HK-2 (cell line): ENCODE measurements around the gene HMGB2.
A peak's percentile ranks its signal among the peaks of the same experiment; 100 is the strongest.

Source experiments
- DNase-seq: peaks from one replicate; pipeline ENCODE4 v3.0.0-alpha.2; 2018; ENCODE audit not compliant: unreplicated experiment

Gene HMGB2

GRCh38 chr4:173334085-173334890, at the start of gene HMGB2:
Gene HMGB2 (minus strand): TSS chr4:173334358. CDS start chr4:173333649, 709 bp downstream.
- peak; percentile 100 for DNase-seq

DNA sequence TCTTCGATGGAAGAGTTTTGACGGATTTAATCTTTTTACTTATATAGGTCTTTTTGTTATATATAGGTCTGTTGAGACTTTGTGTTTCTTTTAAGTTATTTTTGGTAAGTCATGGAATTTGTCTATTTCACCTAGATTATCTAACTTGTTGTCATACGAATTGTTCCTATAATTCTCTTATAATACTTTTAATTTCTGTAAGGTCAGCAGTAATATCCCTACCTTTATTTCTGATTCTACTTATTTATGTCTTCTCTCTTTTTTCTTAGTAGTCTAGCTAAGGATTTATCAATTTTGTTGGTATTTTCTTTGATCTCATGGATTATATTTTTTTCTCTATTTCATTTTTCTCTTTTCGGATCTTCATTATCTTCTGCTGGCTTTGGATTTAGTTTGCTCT, 48.2 kb upstream of the HMGB2 start:
- no peak for DNase-seq

GRCh38 chr4:173381610-173382009, 47.5 kb upstream of the HMGB2 start:
- DNase-seq = no peak

GRCh38 chr4:173380987-173381386, 46.8 kb upstream of the HMGB2 start:
- no peak for DNase-seq

DNA sequence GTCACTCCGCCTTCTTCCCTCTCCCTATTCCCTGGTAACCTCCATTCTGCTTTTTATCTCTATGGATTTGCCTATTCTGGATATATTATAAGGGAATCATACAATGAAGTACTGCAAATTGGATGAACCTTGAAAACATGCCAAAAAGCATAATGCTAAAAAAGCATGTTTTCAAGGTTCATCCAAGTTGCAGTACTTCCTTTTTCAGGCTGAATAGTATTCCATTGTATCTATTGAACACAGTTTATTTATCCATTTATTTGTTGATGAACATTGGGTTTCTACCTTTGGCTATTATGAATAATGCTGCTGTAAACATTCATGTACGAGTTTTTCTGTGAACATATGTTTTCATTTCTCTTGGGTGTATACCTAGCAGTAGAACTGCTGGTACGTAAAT, 45.8 kb upstream of the HMGB2 start:
- no peak for DNase-seq

DNA sequence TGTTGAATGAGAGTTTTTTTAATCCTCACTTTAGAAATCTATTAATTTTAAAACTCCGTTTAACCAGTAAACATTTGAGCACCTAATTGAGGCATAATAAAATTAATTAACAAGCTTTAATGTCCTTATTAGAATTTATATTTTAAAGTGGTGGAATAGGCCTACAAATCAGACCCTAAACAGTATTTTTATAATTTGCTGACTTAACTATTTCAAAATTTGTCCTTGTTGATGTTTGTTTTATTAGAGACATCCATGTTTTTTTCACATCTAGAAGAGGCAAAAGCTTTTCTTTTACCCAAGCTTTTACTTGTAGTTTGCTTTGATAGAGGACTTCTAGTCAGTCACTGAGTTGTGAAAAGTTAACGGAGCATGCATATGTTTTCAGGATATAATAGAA, 40.4 kb upstream of the HMGB2 start:
- DNase-seq = no peak

DNA sequence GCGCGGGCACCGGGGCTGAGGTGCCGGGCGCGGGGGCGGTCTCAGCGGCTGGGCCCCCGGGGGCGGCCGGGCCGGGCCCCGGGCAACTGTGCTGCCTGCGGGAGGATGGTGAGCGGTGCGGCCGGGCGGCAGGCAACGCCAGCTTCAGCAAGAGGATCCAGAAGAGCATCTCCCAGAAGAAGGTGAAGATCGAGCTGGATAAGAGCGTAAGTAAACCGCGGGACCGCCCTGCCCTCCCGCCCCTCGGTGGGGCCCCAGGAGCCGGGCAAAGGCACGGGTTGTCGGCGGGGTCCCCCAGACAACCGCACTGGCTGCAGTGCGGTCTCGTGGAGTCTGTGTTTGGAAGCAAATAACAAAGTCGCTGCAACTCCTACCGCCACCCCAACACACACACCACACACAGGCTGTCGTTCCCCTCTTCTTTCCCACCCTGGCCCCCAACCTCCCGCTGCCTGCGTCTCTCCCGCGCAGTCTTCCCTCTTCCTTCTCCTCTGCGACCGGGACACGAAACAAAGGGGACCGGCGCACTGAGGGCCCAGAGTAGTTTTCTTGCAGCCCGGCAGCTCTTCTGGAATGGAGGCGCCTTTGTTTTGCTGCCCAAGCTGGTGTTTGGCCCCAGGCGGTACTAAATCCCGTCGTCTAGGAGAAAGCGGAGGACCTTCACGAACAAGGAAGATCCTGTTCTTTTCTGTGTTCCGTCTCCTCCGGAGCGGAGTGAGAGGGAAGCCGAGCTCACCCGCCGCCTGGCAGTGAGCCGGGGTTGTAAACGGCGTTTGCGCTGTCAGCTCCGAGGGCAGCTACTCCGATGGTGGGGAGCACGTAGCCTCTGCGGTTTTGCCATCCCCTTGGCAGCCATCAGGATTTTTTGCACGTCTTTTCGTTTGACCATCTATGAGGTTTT, 37.4 kb upstream of the HMGB2 start:
- DNase-seq = peak; percentile 77

DNA sequence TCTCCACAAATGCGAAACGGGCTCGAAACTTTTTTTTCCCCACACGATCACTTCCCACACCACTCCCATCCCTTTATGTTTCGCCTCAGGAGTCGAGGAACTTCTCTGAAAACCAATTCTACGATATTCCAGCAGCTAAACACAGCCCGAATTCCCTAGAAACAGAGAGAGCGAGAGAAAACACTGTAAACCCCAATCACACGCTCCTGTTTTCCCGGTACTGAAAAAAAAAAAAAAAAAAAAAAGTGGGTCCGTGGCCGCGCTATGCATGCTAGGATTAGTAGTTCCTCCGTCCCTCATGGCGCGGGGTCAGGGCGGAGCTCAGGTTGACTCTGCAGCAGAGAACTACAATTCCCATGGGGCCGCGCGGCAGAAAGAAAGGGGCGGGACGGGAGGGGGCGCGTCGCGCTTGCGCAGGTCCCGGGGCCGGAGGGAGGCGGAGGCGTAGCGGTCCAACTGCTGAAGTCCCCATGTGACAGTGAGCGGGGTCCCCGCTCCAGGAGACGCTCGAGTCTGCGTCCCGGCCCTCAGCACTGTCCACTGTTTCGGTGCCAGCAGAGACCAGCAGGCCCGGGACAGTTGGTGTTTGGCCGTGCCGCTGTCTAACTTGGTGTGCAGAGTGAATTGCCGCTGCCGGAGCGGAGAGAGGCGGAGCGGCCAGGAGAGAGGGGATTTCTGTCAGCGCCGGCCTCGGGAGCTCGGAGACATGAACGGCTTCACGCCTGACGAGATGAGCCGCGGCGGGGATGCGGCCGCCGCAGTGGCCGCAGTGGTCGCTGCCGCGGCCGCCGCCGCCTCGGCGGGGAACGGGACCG, 36.5 kb upstream of the HMGB2 start, which contains the start of gene SAP30:
SAP30 (plus strand) TSS at position 478 of the 815 bp plus-strand sequence; CDS start at position 707, 229 bp downstream.
- DNase-seq = peak; percentile 99

- peak; percentile 73 for DNase-seq
Observed at GRCh38 chr4:173370130-173370476, 35.9 kb upstream of the HMGB2 start.

- no peak for DNase-seq
Observed at GRCh38 chr4:173367946-173368345, 33.8 kb upstream of the HMGB2 start.

DNA sequence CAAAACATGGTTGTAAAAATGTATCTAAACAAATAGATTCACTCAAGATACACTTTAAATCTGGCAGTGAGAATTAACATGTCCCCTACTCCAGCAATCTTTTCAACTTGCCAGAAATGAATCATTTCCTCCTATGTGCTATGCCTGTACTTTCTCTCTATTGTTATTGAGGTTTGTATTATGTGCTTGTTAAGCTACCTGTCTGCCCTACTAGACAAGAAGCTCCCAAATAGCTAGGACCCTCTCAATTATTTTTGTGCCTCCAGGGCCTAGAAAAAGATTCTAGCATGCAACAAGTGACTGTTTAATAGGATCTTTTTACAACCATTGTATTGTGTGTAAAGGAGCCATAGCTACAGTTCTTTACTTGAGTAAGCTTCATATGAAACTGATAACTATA, 33.1 kb upstream of the HMGB2 start:
- no peak for DNase-seq

- DNase-seq = no peak
Observed at GRCh38 chr4:173365359-173365996, 31.3 kb upstream of the HMGB2 start.

- no peak for DNase-seq
Observed at GRCh38 chr4:173362666-173363065, 28.5 kb upstream of the HMGB2 start.

DNA sequence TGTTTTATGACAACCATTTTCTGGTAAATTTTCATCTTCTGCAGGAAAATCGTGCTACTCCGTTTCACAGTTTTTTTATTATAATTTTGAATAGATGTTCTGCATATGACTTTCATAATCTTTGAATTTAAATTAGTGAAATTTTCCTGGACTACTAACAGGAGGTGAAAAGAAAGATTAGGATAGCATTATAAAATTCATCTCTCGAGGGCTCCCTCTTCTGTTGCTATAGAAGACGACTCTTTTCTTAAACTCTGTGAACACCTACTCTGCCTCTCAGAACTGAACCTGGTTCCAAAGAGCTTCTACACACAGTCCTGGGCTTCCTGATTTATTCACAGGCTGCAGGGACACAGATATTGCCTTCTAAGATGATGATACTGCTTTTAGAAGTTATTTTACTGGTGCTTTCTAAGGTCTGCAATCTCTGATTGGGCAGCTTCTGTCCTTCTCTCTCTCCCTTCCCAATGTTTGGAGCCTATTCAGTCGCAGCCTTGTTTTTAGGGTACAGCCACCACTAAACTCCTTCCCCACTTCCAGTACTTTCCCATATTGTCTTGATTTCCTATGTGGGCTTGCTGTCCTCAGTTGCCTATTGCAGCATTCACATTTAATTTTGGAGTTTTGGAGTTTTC, 26.5 kb upstream of the HMGB2 start:
- no peak for DNase-seq

DNA sequence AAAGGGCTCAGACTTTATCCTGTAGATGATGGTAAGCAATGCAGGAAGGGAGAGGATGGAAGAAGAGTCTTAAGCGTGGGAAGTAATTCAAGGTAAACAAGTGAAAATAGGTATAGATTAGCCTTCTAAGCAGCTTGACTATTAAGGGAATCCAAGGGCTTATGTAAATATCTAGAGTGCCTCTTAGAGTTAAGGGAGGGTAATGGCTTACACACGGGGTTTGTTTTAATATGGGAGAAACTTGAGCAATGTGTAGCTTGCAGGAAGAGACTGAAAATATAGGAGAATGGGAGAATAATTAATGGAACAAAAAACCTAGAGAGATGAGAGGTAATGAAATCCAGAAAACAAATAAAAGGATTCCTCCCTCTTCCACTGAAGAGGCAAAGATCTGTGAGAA, 23.8 kb upstream of the HMGB2 start:
- DNase-seq = no peak

DNA sequence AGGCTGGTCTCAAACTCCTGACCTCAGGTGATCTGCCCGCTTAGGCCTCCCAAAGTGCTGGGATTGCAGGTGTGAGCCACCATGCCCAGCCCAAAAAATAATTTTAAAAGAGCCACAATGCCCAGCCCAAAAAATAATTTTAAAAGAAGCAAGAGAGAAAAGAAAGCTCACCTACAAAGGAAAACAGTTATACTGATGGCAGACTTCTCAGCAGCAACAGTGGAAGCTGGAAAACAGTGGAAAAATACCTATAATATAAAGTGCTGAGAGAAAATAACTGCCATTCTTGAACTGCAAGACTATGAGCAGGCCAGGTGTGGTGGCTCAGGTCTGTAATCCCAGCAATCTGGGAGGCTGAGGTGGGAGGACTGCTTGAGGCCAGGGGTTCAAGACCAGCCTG, 13.3 kb upstream of the HMGB2 start:
- DNase-seq = no peak

DNA sequence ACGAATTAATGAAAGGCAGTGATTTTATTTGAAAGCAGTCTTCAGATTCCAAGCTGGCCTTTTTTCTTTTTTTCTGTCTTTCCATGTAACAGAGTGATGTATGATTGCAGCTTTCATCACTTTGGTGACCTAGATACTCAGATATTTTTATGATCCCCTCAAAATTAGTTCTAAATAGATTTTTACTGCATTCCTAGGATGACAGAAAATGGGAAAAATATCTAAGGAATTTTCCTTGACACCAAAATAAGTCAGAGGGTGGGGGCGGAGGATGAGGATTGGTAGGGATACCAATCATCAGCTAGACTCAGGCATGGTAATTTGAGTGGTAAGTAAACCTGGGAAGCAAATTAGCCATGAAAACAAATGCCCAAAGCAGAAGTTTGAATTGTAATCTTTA, 11.9 kb upstream of the HMGB2 start:
- DNase-seq = peak; percentile 47

- DNase-seq = no peak
Observed at GRCh38 chr4:173345648-173346047, 11.5 kb upstream of the HMGB2 start.

DNA sequence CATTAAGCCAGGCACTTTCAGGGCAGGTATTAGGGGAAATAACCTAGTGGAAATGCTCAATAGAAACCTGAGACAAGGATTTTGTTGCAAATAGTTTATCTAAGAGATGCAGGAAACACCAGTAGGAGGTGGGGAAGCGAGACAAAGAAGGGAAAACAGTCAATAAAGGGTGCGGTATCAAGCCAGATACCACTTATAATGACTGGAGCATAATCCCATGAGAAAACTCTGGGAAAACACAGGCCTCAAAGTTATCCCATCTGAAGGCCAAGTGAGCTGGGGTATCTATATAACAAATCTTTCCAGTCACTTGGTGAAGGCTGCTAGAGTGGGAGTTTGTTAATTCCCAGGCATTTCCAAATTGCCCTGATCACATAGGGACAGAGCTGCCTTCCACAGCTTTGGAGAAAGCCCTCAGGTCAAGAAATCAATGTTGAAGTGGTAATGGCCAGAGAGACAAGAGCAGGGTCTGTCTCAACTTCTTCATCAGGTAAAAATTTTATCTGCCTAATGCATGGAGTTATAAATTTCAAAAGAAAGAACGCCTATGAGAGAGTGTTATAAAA, 9.8 kb upstream of the HMGB2 start:
- no peak for DNase-seq

DNA sequence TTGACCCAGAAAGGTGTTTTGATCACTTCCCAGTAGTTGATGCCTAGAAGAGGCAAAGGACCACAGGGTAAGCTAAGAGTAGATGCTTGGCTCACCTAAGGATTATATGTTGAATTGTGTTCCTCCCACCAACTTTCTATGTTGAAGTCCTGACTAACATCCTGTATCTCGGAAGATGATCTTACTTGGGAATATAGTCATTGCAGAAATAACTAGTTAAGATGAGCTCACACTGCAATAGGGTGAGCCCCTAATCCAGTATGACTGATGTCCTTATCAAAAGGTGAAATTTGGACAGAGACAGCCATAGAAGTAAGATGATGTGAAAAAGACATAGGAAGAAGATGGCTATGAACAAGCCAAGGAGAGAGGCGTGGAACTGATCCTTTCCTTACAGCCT, 3.3 kb upstream of the HMGB2 start:
- DNase-seq = no peak
